IgD-negative memory B cell (primary cell): ENCODE results near the gene SYNDIG1. TPM values are rescaled to one million over a fixed set of nuclear protein-coding genes. Genes with fewer than 3 reads are reported as not detected.
A peak's percentile ranks its signal among the peaks of the same experiment; 100 is the strongest.

Experiments used
- H3K27ac Mint-ChIP-seq, 3 donors: one replicate each; pipeline ENCODE4 v1.8.0; 2020 to 2022; ENCODE audit warnings: mild to moderate bottlenecking in 3 of 3, mixed read lengths in 3 of 3, moderate library complexity in 1 of 3
- H3K27me3 Mint-ChIP-seq: one replicate; pipeline ENCODE4 v1.8.0; 2021; ENCODE audit warnings: mixed read lengths
- H3K36me3 Mint-ChIP-seq: one replicate; pipeline ENCODE4 v1.8.0; 2020; ENCODE audit warnings: mild to moderate bottlenecking, mixed read lengths
- H3K4me1 Mint-ChIP-seq, 3 donors: one replicate each; pipeline ENCODE4 v1.8.0; 2020 to 2022; ENCODE audit warnings: mixed read lengths in 3 of 3, mild to moderate bottlenecking in 1 of 3
- H3K4me3 Mint-ChIP-seq, 4 donors: one replicate each; pipeline ENCODE4 v1.8.0; 2020 to 2022; ENCODE audit warnings: mild to moderate bottlenecking in 4 of 4, mixed read lengths in 4 of 4, moderate library complexity in 3 of 4
- H3K9me3 Mint-ChIP-seq, 3 donors: one replicate each; pipeline ENCODE4 v1.8.0; 2020 to 2021; ENCODE audit warnings: mixed read lengths in 3 of 3, mild to moderate bottlenecking in 1 of 3
- polyA plus RNA-seq: library from polyadenylated mRNA; unstranded; fragments of 300-500 nt; fragmentation: Illumina TruSeq; gene quantifications from one replicate; pipeline ENCODE4 v1.2.3, GENCODE V29; 2021

Gene SYNDIG1
- polyA plus RNA-seq, 1 donor from 2014 or later: not detected

DNA sequence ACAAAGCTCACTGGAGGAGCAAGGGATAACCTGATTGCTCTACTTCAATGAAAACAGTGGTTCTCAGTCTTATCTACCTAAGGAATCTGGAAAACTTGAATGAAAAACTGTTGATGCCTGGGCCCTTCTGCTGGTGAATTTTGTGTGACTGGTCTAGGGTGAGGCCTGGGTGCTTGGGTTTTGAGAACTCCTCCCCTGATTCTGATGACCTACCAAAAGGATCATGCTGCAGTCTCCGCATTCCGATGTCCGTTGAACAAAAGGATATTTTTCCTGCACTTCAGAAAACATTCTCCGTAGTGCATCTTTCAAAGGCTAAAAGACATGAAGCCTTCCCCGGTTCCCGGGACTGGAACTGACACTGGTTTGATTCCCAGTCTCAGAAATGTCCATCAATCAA is 157.9 kb downstream of the SYNDIG1 start:
- peaks cover 0 to 2% (median 0%) of the 10 kb centered on the region in 3 donors for H3K9me3 Mint-ChIP-seq
- H3K4me3 Mint-ChIP-seq: no peak overlapping the region
- H3K27me3 Mint-ChIP-seq: peaks cover 3% of the 10 kb centered on the region
- H3K27ac Mint-ChIP-seq: peak overlapping the region in 1 of 3 donors; percentile 35
- peaks cover 3% of the 10 kb centered on the region for H3K36me3 Mint-ChIP-seq
- peaks cover 2 to 4% (median 3%) of the 10 kb centered on the region in 3 donors for H3K4me1 Mint-ChIP-seq

DNA sequence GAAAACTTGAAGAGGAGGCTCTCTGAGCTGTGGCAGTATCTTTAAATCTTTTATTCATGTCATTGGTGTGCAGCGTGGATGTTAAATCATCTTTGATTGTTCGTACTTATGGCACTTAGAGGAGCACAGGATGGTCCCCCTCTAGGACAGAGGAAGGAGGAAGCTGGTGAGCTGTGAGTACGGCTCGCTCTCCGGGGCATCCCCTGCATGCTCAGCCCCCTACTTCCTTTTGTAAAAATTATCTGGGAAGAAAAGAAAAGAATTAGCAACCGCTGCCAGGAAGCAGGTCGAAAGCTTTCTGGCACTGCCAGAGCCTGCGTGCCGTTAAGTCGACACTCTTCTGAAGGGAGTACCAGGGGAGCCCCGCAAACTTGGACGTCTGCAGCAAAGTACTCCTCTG is 158.5 kb downstream of the SYNDIG1 start:
- Mint-ChIP-seq H3K9me3 (no peaks in the 10 kb centered on the region), H3K27ac (no peak overlapping the region), H3K36me3 (peaks cover under 1% of the 10 kb centered on the region), H3K27me3 (peaks cover 3% of the 10 kb centered on the region), H3K4me3 (no peak overlapping the region), H3K4me1 (peaks cover 2 to 4% (median 3%) of the 10 kb centered on the region in 3 donors)

DNA sequence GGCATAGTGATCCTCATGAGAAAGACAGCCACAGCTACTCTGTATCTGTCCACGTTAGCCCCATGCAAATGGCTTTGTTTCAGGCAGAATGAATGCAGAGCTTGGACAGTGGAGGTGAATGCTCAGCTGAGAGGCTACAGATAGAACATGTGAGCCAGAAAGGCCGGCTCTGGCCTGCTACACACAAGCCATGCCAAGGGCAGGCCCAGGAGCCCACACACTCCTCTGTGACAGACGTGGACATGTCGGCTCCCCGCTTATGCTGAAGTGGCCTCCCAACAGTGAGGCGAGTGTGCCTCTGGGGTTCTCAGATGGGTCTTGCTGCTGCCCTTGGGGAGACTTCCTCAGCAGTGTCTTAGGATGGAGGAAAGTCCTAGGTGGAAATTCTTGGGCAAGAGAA is 159.6 kb downstream of the SYNDIG1 start:
- no peak overlapping the region for H3K4me3 Mint-ChIP-seq
- H3K4me1 Mint-ChIP-seq: peaks cover 2 to 4% (median 3%) of the 10 kb centered on the region in 3 donors
- no peak overlapping the region for H3K27ac Mint-ChIP-seq
- peaks cover 3% of the 10 kb centered on the region for H3K27me3 Mint-ChIP-seq
- no peaks in the 10 kb centered on the region for H3K36me3 Mint-ChIP-seq
- H3K9me3 Mint-ChIP-seq: no peaks in the 10 kb centered on the region

DNA sequence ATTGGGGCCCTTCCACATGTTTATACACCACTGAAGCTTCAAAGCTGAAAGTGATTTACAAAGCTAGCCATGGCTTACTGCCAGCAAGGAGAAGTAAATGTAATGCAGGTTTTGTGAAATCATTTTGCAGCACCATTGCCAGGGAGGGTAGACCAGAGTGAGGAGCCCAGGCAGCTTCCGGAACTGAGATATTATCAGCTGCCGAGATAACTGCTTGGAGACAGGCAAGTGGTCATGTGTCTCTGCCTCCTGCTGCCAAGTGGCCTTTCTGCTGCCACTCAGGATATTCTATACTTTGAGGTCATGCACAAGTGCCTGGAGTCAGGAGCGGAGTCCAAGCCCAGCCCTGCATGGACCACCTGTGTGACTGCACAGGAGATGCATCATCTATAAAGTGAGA is 160.2 kb downstream of the SYNDIG1 start:
- Mint-ChIP-seq H3K9me3 (no peaks in the 10 kb centered on the region), H3K4me3 (no peak overlapping the region), H3K36me3 (no peaks in the 10 kb centered on the region), H3K27ac (no peak overlapping the region), H3K27me3 (peaks cover 3% of the 10 kb centered on the region), H3K4me1 (peaks cover 2 to 4% (median 3%) of the 10 kb centered on the region in 3 donors)

DNA sequence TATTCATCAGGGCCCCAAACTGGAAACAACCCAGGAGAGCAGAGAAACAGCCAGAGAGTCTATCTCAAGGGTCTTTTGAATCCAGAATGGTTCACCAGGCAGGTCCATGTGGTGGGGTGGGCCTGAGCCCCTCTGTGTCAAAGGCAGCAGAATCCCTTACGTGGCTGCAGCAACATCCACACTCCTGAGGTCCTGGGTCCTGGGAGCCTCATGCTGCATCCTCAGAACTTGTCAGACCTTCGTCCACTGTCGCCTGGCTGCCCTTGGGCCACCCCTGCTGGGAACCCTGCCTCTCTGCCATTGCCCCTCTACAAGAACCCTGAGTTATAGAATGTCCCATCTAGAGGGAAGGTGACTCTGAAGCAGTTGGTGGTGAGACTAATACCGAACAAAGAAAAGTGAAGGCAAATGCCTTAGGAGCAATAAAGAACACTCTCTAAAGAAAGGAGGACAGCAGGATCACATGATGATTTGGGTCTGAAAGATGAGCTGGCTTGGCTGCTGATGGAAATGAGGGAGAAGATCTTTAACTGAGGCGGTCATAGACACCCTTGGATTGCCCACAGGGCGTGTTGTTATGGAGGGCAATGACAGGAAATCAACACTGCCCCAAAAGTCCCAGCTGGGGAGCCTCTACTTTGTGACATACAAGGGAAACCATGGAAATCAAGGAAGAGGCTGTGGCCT is 161.2 kb downstream of the SYNDIG1 start:
- H3K36me3 Mint-ChIP-seq: no peaks in the 10 kb centered on the region
- H3K9me3 Mint-ChIP-seq: no peaks in the 10 kb centered on the region
- H3K27me3 Mint-ChIP-seq: peaks cover 3% of the 10 kb centered on the region
- H3K4me1 Mint-ChIP-seq: peaks cover 2 to 4% (median 3%) of the 10 kb centered on the region in 3 donors
- H3K27ac Mint-ChIP-seq: no peak overlapping the region
- no peak overlapping the region for H3K4me3 Mint-ChIP-seq

DNA sequence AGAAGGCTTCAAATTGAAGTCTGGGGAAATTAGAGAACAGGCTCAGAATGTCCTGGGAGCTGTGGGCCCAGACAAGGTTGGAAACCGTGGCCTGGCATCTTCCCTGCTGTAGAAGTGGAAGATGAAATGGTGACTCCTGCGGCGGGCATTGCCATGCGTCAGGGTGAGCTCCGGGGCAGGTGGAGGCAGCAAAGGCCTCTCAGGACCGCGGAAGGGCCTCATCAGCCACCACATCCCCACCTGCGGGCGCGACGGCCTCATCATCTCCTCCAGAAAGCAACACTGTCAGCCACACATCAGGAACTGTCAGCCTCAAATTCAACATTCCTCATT is 161.7 kb downstream of the SYNDIG1 start:
- H3K36me3 Mint-ChIP-seq: no peaks in the 10 kb centered on the region

DNA sequence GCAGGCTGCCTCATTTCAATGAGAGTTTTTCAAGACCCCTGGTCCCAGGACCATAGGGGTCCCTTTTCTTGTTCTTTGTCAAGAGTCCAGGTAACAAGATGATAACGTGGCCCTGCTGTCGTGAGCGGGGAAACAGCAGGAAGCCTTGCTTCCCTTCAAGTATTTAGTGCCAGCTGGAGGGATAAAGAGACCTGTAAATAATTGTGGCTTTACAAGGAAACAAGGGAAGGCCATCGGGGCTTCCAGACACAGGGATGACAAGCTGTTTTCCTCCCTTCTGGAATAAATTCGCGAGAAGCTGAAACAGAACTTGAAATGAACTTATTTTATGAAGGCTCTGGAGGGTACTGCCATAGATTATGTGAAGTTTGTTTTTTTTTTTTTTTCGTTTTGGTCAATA is 163.2 kb downstream of the SYNDIG1 start:
- Mint-ChIP-seq H3K4me1 (peaks cover 2 to 4% (median 3%) of the 10 kb centered on the region in 3 donors), H3K27ac (no peak overlapping the region), H3K4me3 (peak overlapping the region in 1 of 4 donors; percentile 39), H3K36me3 (no peaks in the 10 kb centered on the region), H3K27me3 (peaks cover 3% of the 10 kb centered on the region), H3K9me3 (no peaks in the 10 kb centered on the region)

More for the DNA sequence above, 161.7 kb downstream of the SYNDIG1 start:
- Mint-ChIP-seq H3K27me3 (peaks cover 3% of the 10 kb centered on the region), H3K27ac (no peak overlapping the region), H3K9me3 (no peaks in the 10 kb centered on the region), H3K4me3 (no peak overlapping the region), H3K4me1 (peaks cover 2 to 4% (median 3%) of the 10 kb centered on the region in 3 donors)

DNA sequence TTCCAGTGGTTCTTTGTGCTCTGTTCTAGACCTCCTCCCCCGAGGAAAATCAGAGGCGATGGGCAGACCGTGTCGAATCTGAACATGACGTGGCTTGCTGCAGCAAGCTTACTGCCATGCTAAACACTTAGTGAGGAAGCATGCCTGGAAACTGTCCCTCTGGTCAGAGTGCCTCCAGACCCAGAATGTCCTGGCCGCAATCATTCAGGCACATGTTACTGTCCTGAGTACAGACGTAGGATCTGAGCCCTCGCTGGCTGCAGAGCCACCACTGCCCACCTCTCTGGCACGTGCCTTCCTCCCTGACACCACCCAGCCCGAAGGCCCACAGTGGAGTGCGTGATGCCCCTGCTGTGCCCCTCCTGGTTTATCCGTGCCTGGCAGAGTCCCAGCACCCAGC is 163.6 kb downstream of the SYNDIG1 start:
- Mint-ChIP-seq H3K27ac (no peak overlapping the region), H3K4me3 (no peak overlapping the region), H3K36me3 (no peaks in the 10 kb centered on the region), H3K27me3 (peaks cover 5% of the 10 kb centered on the region), H3K9me3 (no peaks in the 10 kb centered on the region), H3K4me1 (peaks cover 2 to 4% (median 3%) of the 10 kb centered on the region in 3 donors)

DNA sequence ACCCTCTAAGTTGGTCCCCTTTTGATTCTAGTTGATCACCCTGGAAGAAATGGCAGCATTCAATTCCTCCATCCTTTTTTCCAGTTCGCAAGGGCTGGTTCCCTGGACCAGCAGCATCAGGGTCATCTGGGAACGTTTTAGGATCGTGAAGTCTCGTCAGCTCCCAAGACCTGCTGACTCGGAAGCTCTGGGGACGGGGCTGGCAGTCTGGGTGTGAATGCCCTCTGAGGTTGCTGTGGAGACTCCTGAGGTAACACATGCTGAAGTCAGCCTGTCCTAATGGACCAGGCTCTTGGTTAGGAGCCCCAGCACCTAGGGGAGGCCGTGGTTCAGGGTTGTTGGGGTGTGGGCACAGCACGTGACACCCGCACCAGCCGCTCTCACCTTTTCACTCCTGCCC is 164.1 kb downstream of the SYNDIG1 start:
- H3K36me3 Mint-ChIP-seq: no peaks in the 10 kb centered on the region
- H3K4me3 Mint-ChIP-seq: no peak overlapping the region
- H3K4me1 Mint-ChIP-seq: peaks cover 2 to 4% (median 3%) of the 10 kb centered on the region in 3 donors
- peaks cover 5% of the 10 kb centered on the region for H3K27me3 Mint-ChIP-seq
- H3K9me3 Mint-ChIP-seq: no peaks in the 10 kb centered on the region
- H3K27ac Mint-ChIP-seq: no peak overlapping the region

DNA sequence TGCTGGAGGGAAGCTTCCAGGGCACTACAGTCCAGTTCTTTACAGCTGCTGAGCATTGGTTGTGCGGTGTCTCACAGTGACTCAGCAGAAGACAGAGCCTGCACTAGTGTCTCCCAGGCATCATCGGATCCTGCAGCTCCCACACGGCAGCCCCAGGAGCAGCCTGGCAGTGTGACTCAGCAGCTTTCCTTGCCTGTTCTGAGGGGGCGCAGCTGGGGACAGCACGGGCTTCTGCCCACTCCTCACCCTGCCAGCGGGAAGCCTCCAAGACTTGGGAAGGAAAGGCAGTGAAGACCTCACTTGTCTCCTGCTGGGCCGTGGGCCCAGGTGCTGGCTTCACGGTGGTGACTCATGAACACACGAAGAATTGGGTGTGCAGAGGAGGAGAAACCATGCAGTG is 165.4 kb downstream of the SYNDIG1 start:
- Mint-ChIP-seq H3K36me3 (no peaks in the 10 kb centered on the region), H3K27ac (no peak overlapping the region), H3K4me1 (peaks cover 0 to 2% (median 0%) of the 10 kb centered on the region in 3 donors), H3K9me3 (no peaks in the 10 kb centered on the region), H3K27me3 (peaks cover 5% of the 10 kb centered on the region), H3K4me3 (no peak overlapping the region)

DNA sequence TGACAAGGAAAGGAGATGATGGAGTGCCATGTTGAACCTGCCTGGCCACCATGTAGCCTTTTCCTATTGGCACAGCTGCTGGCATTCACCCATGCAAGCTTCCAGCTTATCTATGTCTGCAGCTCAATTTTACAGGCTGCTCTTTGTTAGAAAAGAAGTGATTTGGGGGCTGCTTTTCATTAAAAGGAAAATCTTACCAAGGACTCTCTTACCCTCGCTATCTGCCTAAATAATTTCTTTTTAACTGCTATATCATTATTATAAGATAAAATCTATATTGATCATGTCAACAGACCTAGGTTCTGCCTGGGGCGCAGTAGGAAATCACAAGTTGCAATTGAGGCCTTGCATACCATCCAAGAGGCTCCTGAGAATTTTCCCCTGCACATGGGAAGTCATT is 167.2 kb downstream of the SYNDIG1 start:
- H3K4me1 Mint-ChIP-seq: peaks cover 0 to 3% (median 0%) of the 10 kb centered on the region in 3 donors
- H3K9me3 Mint-ChIP-seq: peaks cover 0 to 3% (median 2%) of the 10 kb centered on the region in 3 donors
- H3K36me3 Mint-ChIP-seq: no peaks in the 10 kb centered on the region
- no peak overlapping the region for H3K27ac Mint-ChIP-seq
- H3K27me3 Mint-ChIP-seq: peaks cover 5% of the 10 kb centered on the region
- no peak overlapping the region for H3K4me3 Mint-ChIP-seq

DNA sequence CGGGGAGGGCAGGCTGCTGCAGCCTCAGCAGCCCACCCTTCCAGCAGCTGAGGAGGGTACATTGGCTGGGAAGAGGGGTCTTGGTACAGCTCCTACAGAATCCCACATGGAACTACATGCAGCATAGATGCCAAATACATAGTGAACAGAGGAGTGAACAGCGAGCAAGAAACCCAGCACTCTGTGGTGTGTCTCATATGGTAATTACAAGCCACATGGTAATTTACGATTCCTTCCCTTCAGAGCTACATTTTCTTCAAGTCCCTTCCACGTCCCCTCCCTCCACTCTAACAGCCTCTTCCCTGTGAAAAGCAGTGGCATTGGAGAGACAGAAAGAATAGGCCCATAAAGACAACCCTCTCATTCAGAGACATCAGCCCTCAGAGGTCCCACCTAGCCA is 167.7 kb downstream of the SYNDIG1 start:
- H3K36me3 Mint-ChIP-seq: no peaks in the 10 kb centered on the region
- H3K27ac Mint-ChIP-seq: no peak overlapping the region
- peaks cover 0 to 3% (median 0%) of the 10 kb centered on the region in 3 donors for H3K4me1 Mint-ChIP-seq

DNA sequence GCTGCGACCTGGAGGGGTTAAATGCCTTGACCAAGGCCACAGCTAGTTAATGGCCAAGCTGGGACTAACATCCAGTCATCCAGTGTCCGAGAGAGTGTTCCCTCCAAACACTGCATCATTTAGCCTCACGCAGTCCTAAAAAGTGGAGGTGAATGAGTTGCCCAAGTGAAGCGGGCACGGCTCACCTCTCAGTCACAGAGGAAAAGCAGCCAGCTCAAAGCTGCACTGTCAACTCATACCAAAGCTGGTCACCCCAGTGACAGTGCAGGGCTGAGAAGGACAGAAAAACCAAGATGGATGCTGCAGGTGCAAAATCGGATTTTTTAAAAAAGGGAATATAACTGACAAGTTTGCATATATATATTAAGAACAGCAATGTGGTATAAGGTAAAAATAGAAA is 168.5 kb downstream of the SYNDIG1 start:
- peaks cover 0 to 3% (median 2%) of the 10 kb centered on the region in 3 donors for H3K9me3 Mint-ChIP-seq
- peaks cover 2% of the 10 kb centered on the region for H3K27me3 Mint-ChIP-seq
- peaks cover 0 to 3% (median 0%) of the 10 kb centered on the region in 3 donors for H3K4me1 Mint-ChIP-seq
- no peak overlapping the region for H3K27ac Mint-ChIP-seq
- H3K4me3 Mint-ChIP-seq: no peak overlapping the region
- no peaks in the 10 kb centered on the region for H3K36me3 Mint-ChIP-seq

More for the DNA sequence above, 167.7 kb downstream of the SYNDIG1 start:
- peaks cover 0 to 3% (median 2%) of the 10 kb centered on the region in 3 donors for H3K9me3 Mint-ChIP-seq
- peaks cover 2% of the 10 kb centered on the region for H3K27me3 Mint-ChIP-seq
- H3K4me3 Mint-ChIP-seq: no peak overlapping the region

DNA sequence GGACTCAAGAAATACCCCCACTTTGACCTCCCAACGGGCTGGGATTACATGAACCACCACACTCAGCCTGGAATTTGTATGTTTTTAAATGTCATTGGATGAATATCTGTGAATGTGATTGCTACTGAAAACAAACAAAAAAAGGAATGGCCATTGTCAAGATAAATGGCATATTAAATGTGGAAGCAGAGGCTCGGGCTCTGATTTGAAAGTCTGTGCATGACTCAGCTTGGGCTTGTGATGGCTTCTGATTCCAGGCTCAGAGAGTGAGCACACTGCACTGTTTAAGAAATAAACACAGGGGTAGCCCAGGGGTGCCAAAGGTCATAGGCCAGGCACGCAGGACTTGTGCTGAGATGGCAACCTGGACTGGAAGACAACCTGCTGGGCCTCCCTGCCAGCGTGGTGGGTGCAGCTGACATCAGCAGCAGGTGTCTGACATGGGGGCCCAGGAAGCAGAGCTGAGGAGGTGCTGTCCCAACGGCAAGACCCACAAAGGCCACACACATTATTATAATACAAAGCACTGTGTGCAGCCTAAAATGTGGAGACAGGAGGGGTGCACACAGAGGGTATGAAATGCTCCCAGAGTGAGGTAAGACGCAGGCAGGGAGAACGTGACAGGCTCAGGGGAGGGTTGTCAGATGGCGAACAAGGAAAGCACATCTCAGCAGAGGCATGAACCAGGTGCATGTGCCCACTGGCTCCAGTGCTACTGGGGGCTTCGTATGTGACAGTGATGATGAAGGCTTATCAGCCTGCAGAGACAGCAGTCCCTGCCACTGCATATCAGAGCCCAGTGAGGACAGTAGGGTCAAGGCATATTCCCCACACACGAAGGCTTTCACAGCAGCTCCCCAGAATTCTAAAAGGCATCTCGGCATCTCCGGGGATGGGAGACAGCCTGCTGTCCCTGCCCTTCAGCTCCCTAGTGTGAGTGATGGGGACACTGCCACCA is 169.4 kb downstream of the SYNDIG1 start:
- H3K9me3 Mint-ChIP-seq: peaks cover 0 to 6% (median 2%) of the 10 kb centered on the region in 3 donors
- no peaks in the 10 kb centered on the region for H3K36me3 Mint-ChIP-seq
- H3K4me3 Mint-ChIP-seq: no peak overlapping the region
- H3K27ac Mint-ChIP-seq: no peak overlapping the region
- peaks cover 2% of the 10 kb centered on the region for H3K27me3 Mint-ChIP-seq
- peaks cover 0 to 3% (median 0%) of the 10 kb centered on the region in 3 donors for H3K4me1 Mint-ChIP-seq

DNA sequence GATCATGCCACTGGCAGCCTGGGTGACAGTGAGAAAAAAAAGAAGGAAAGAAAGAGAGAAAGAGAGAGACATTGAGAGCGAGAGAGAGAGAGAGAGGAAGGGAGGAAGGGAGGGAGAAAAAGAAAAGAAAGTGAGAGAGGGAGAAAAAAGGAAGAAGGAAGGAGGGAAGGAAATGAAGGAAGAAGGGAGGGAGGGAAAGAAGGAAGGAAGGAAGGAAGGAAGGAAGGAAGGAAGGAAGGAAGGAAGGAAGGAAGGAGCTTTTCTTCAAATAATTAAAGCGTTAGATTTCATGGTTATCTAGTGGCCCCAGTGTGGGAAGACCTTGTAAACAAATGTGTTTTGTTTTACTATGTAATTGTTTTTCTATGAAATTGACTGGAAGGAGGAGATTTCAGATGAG is 170.8 kb downstream of the SYNDIG1 start:
- Mint-ChIP-seq H3K36me3 (no peaks in the 10 kb centered on the region), H3K4me1 (peaks cover 0 to 3% (median 0%) of the 10 kb centered on the region in 3 donors), H3K27ac (no peak overlapping the region), H3K9me3 (peaks cover 0 to 7% (median 2%) of the 10 kb centered on the region in 3 donors), H3K27me3 (peaks cover 2% of the 10 kb centered on the region), H3K4me3 (no peak overlapping the region)
